LoVo (cell line): ENCODE data around the gene TRAF3IP1.

ENCODE experiments used
- DNase-seq: peaks from one replicate; pipeline ENCODE4 v3.0.0-alpha.2; 2016; ENCODE audit warnings: low spot score

TRAF3IP1 gene

GRCh38 chr2:238449241-238449640 lies 128.9 kb downstream of the TRAF3IP1 start:
- no peak for DNase-seq

DNA sequence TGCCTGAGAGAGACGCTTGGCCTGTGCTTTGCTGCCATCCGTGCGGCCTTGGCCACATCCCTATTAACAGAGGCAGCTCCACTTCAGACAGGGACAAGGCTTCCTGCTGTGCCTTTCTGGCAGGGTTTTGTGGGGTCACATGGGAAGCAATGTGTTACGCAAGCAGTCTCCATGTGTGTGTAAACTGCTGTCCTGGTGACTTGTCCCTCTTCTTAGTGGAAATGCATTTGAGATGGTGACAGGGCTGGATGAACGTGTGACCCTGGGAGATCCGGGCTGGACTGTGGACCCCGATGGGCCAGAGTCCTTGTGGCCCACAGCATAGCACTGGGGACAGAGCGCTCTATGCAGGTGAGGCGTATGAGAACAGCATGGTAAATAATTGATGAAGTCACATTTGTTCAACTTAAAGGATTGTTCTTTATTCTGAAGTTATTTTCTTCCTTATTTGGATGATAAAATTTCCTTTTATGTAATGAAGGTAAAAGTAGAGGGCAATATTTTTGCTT lies 129.6 kb downstream of the TRAF3IP1 start:
- no peak for DNase-seq

GRCh38 chr2:238450440-238450861 lies 130.1 kb downstream of the TRAF3IP1 start:
- DNase-seq: no peak
